GM19467 (cell line): ENCODE results near the gene FOXI3.

Experiments
- ATAC-seq: cut with Tn5 transposase; IDR thresholded peaks from one replicate; pipeline ENCODE4 v1.9.1; 2021; ENCODE audit warnings: mild to moderate bottlenecking, moderate library complexity; ENCODE audit not compliant: unreplicated experiment

The FOXI3 gene

DNA sequence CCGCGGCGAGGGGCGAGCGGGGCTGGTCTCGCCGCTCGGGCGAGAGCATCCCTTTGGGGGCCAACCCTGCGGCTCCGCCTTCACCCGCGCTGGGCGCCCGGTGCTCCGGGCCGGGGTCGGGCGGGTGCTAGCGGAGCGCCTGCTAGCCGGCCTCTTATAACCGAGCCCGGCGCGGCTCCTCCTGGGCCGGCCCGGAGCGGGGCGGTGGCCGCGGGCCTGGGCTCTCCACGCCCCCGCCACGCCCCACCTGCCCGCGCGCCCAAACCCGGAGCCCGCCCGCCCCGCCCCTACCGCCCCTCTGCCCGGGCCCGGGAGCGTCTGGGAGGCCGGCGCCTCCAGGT is at the start of gene FOXI3:
TSS of gene FOXI3 (minus strand) at position 129 of the 341 bp plus-strand sequence. CDS start 158 bp downstream, outside the sequence.
- no peak for ATAC-seq

DNA sequence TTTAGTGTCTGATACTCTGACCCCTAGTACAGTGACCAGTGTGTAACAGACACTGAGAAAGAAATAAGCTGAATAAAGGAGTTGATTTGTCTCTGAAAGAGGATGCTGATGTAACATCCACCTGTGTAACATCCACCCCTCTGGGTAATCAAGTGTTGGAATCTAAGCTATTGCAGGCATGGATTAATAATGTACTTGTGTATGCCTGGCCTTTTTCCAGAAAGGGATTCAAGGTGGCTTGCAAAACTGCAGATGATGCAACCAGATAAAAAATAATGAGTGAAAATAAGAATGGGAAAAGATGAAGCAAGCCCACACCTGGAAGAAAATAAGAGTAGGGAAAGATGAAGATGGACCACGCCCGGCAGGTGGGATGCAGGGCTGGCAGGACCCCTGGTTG is 48.2 kb upstream of the FOXI3 start:
- no peak for ATAC-seq

DNA sequence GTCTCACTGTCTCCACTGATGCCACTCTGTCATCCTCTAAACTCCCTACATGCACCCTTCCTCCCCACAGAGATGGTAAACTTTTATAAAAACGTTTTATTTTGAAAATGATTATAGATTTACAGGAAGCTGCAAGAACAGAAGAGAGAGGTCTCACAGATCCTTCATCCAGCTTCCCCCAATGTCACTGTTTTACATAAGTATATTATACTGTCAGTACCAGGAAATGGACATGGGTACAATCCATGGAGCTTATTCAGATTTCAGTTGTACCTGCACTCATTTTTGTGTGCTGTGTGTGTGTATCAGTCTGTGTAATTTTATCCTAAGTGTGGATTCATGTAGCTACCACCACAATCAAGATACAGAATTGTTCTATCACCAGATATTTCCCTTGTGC is 46.7 kb upstream of the FOXI3 start:
- no peak for ATAC-seq

DNA sequence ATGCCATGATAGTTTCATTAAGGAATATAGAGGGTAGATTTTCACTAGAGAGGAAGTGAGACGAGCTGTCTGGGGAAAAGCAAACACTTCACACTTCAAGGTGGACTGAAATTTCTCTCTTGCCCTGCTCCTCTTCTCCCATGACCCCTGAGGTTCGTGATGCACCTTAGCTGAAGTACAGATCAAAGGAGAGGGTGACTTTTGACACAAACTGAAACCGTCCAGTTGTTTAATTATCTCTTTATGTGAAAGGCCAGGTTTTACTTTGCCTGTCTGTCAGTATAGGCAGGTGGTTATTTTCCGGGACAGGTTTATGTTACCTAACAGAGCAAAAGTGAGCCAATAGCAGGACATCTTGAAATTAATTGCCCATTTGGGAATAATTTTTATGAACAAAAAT is 41.0 kb upstream of the FOXI3 start:
- no peak for ATAC-seq

DNA sequence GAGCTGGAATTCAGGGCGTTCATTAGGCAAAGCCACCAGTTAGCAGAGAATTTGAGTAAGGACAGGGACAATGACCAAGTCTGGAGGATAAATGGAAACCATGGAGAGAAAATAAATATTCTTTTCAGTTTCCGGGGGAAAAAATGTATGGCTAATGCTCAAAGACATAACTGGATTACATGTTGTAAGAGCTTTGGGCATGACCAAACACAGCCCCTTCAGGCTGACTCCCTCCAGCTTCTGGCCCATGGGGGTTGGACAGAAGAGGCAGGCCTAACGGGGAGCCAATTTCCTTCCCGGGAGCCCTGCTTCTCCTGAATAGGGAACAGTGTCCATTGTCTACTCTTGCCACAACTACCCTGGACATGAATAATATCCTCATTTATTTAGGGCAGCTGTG is 39.5 kb upstream of the FOXI3 start:
- no peak for ATAC-seq

DNA sequence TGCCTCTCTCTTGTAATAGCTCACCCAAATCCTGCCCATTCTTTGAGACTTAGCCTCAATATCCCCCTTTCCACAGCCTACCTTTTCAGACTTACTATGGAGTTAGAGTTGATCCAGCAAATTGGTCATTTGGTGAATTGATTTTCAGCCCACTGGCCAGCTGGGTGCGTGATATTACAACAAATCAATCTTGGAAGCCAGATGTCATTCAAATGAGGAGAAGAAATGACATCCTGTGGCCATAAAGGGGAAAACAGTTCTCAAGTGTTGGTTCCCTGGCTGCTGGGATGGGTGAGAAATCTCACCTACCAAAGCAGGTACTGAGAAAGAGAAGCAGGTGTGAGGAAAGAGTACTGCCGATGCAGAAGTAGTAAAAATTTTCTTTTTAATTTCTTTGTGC is 36.7 kb upstream of the FOXI3 start:
- ATAC-seq = no peak

DNA sequence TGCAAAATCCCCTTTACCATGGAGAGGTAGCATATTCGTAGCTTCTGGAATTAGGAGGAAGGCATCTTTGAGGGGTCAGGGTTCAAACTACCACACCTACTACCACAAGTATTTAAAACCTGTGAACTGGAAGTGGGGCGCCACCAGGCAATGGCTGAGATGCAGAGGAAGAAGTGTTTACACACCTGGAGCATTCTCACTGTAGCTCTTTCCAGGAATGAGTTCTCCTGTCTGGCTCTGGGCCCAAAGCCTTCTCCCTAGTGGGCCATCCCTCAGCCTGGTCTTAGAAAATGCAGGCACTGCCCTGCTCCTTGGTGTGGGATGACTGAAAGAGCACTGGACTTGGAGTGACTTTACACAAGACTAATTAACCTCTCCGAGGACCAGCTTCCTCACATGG is 30.7 kb upstream of the FOXI3 start:
- ATAC-seq = no peak

DNA sequence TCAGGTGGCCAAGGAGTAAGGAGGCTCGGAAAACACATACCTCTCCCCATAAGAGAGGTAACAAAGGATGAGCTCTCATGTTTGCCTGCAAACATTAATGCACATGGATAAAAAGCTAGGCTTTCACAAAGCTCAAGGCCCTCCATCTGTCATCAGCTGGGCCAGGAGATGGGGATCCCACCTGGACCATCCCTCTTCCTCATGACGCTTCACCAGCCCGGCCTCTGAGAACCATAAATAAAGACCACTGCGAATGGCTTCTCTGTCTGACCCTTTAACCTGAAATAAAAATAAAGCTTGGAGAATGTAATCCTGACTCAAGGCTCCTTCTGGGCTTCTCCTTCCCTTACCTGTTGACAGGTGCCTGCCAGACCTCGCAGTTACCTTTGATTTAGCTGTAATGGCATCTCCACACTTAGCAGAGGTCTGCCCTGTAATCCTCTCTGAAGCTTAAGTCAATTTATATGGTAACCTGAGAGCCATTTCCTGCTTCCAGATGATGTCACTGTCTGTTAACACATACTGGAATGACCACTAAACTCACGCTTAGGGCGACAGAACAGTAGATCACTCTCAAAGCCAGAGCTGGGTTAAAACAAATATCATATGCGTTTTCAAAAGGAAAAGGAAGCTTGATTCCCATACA is 29.3 kb upstream of the FOXI3 start:
- no peak for ATAC-seq

DNA sequence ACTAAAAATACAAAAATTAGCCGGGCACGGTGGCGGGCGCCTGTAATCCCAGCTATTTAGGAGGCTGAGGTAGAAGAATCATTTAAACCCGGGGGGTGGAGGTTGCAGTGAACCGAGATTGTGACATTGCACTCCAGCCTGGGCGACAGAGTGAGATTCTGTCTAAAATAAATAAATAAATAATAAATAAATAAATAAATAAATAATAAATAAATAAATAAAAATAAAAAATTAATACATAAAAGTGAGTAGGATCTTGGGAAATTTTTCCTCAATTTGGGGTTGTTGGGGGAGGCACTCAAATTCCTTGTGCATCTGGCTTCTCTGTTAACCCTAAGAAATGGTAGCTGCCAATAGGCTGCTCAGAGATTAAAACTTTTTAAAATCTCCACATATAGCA is 20.3 kb upstream of the FOXI3 start:
- no peak for ATAC-seq

DNA sequence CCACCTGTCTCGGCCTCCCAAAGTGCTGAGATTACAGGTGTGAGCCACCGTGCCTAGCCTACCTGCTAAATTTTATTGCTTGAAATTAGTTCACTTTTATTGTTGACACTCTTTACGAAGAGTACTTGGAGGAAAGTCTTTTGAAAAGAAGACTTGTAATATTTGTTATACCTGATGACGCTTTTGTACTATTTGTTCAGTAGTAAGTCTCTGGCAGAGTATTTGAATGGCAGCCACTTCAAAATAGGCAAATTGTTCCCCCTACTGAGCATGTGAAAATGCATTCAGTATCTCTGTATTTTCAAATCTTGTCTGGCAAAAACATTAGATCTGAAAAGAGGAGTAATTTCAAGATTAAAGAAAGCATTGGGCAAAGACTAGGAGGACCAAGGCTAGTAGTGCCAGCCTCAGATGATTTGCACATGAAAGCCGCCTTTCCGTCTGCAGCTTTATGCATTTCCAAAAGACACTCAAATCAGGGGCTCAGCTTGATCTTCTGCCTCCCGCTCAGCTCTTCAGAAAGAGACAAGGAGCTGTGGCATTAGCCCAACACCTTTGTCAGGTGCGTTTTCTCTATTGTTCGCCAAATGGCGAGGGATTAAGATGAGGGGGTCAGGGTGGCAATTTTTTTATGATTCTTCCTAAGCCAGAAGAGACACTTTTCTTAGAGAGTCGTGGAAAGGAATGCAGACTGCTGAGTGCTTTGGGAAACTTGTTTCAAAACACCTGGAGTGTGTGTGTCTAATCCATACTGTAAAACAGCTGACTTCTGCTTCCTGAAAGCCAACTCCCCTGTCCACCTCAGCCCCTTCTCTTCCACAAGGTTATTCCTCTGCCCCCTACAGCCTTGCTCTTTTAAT is 18.8 kb upstream of the FOXI3 start:
- ATAC-seq = no peak

DNA sequence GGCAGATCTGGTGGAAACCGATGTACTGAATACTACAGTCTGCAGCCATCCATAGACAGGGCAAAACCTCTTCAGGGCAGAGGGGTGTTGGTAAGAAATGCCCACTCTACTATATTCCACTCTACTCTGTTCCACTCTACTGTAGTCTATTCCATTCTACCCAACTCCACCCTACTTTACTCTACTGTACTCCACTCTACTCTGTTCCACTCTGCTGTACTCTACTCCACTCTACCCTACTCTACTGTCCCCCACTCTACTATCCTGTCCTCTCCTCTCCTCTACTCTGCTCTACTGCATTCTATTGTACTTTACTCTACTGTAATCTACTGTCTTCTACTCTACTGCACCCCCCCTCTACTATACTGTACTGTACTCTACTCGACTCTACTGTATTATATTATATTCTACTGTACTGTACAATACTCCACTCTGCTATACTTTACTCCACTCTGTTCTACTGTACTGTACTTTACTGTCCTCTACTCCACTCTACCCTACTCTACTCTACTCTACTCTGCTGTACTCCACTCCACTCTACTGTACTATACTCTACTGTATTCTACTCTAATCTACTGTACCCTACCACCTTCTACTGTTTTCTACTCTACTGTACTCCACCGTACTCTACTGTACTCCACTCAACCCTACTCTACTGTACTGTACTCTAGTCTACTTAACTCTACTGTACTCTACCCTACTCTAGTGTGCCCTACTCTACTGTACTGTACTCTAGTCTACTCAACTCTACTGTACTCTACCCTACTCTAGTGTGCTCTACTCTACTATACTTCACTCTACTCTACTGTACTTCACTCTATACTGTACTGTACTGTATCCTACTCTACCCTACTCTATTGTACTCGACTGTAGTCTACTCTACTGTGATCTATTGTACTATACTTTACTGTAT is 17.0 kb upstream of the FOXI3 start:
- no peak for ATAC-seq

DNA sequence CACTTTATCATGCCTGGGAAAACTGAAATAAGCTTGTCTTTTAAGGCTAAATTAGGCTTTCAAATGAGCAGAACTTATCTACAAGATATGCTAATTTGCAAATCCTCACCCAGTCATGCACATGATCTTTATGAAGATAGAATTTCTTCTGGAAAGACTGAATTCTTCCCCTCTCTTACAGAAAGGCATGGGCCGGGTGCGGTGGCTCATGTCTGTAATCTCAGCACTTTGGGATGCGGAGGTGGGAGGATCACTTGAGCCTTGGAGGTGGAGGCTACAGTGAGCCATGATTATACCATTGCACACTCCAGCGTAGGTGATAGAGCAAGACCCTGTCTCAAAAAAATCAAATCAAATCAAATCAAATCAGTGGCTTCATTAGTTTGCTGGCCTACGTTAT is 11.7 kb upstream of the FOXI3 start:
- ATAC-seq = no peak

DNA sequence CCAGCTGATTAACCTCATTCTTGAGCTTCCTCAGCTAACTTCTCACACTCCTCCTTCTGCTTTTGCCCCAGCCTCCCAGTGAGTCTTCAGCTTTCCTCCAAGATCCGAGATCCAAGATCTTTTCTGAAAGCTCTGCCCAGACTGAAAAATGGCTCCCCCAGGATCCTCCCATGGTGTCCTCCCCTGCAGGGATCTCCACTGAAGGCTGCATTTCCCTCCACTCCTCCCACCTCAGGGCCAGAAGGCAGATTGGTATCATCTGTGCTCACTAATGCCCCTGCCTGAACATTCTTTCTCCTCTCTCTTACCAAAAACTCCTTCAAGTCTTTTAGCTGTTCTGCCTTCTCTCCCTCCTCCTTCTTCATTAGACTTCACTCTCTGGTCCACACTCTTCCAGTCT is 6.1 kb upstream of the FOXI3 start:
- ATAC-seq = no peak

DNA sequence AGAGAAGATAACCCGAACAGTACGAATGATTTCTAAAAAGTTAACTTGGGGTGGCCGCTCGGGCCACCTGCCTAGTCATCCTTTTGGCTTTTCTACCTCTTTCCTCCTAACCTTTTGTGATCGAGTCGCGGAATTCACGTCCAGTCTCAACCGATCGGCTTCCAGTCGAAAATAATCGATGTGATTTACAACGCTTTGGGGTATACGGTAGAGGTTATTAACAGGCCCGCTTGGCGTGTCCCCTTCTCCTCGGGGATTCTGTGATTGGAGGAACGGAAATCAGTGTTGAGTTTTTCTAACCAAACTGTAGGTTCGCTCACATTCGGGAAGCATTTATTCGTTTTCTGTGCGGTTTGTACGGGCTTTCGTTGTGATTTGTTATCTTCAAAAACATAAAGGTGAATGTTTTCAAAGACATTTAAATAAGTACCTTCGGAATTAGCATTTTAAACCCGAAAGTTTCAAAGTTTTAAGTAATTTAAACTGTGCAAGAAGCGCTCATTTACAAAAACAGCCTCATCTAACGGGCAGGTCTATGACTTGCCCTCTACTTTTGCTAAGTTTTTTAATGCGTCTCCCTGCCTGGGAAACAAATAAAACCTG is 588 bp upstream of the FOXI3 start:
- ATAC-seq = no peak

DNA sequence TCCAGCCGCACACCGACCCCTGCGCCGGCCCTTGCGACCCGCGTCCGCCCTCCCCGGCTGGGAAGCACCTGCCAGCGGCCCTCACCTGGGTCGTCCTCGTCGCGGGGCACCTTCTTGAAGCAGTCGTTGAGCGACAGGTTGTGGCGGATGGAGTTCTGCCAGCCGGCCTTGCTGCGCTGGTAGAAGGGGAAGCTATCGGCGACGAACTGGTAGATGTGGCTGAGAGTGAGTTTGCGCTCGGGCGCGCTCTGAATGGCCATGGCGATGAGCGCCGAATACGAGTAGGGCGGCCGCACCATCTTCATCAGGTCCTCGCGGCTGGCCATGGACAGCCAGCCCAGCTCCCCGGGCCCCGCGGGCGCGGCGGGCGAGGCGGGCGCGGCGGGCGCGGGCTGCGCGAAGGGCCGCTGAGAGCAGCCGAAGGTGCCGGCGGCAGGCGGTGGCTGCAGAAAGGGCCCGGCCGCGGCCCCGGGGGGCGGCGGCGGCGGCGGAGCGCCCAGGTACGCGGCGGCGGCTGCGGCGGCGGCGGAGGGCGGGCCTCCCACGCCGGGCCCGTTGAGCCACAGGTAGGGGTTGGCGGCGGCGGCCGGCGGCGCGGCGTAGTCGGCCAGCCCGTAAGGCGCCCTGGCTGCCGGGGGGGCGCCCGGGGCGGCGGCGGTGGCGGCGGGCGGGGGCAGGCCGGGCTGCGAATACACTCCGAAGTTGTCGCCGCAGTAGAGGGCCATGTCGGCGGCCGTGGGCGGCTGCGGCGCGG is 505 bp downstream of the FOXI3 start:
- ATAC-seq = no peak

DNA sequence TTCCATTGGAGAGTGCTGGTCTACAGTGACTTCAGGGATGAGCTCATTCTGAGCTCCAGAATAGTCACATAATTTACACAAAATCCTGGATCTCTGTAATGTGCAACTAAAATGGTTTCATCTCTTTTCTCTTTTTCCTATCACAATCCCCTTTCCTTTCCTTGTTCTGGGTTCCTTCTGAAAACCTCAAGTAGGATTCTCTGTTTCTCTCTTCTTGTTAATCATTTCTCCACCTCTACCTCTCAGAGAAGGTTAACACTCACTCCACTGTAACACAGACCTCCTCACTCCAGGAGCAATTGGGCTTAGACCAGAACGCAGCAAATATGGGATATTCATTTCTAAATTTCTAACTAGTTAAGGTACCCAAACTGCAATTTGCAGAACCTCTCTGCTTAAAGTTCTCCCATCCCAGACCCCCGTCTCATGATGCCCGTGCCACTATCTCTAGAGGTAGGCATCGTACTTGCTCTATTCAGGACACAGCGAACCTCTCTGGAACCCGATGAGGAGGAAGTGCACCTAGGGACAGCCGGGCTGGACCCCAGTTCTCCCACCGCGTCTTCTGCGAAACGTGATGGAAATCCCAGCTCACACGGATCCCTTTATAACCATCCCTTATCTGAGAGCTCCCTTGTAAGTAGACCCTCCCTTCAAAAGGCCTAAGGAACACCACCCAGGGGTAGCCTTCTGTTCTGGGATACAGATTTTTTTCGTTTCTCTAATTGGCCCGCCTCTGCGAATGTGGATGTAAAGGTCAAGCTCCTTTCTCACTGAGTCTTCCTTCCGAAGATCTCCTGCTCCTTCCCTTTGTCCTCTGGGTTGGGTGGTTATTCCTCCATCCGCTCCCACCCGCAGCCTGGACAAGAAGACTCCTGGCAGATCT is 1.3 kb downstream of the FOXI3 start:
- ATAC-seq = no peak

DNA sequence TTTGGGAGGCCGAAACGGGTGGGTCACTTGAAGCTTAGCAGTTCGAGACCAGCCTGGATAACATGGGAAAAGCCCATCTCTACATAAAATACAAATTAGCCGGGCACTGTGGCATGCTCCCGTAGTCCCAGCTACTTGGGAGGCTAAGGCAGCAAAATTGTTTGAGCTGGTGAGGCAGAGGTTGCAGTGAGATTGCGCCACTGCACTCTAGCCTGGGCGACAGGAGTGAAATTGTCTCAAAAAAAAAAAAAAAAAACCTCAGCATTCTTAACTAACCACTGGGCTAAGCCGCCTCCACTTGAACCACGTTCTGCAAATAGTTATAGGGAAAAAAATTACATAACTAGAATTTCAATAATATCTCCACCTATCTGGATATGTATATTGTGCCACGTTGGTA is 2.3 kb downstream of the FOXI3 start:
- no peak for ATAC-seq

DNA sequence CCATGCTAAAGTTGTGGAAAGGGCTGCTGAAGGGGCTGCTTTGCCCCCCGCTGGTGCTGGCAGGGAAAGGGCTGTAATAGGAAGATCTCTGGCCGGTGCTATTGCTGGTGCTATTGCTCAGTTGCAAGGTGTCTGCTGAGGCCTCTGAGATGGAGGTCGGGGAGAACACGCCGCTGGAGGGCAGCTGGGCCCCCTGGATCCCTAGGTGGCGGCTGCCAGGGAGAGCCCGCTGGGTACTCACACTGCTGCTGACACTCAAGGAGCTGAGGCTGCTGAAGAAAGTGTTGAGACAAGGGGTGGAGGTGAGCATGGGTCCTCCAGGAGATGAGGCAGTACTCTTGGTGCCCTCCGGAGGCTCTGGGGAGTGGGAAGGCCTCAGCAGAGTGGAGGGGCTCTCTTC is 4.2 kb downstream of the FOXI3 start:
- ATAC-seq = no peak

DNA sequence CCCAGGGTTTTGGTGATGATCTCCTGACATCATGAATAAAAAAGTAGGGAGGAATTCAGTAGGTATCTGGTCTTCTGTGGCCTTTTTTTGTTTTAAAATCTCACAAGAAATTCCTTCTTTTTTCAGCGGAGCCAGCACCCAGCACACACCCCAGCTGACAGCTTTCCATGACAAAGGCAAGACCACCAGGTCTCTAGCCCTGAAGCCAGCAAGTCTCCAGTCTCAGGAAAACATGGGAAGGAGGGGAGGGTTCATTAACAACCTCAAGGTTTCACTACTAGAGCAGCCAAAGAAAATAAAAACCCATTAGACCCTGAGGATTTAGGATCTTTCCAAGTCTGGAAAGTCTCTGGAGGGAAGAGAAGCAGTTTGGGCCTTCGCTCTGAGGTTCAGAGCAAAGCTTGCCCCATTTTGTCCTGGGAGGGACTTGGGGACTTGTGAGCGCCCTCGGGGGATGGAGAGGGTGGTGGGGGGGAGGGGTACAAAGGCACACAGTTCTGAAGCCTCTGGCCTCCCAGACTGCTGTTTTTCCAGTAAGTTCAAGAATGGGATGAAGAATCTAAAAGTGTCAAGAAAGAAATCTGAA is 9.0 kb downstream of the FOXI3 start:
- no peak for ATAC-seq
